ENCODE measurements around the gene KCNMA1.

Gene KCNMA1

DNA sequence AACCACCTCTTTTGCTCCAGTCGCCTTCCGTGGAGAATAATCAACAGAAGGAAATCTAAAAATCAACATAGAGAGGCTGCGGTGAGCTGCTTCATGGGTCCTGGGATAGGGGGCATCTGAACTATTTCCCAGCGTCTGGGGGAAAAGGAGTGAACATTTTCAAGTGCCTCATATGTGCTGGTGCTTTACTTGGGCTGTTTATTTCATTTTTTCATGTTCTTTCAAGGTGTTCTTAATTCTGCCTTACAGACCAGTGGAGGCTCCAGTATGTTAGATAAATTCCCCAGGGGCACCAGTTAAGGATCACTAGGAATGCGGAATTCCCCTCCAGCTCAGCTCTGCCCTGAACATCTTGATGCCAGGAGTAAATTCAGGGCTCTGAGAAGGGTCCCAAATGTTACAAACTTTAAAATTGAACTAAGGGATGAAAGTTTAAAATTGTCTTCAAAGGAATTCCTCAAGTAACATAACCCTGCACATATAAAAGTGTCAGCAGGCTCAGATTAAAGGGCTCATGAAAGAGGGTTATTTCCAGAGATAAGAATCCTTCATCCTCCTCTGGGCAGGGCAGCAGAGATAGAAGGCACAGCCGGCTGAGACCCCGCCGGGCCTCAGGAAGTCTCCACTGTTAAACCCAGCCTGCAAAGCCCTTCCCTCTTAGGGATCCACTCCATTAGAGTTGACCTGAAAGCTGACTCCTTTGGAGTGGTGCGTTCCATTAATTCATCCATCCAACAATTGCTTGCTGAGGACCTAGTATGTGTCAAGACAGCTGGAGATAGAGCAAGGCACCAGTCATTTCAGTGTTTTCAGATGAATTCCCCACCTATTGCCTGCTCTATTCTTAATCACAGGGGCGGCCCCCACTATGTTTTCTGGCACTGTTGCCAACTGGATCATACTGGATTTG lies 345.8 kb downstream of the KCNMA1 start:
- no peak for DNase-seq
- in situ Hi-C loops (cut with MboI; ENCODE audit: low pct_unique_long_range_greater_than_20kb, low sequenced_read_pairs), result no loop called here

DNA sequence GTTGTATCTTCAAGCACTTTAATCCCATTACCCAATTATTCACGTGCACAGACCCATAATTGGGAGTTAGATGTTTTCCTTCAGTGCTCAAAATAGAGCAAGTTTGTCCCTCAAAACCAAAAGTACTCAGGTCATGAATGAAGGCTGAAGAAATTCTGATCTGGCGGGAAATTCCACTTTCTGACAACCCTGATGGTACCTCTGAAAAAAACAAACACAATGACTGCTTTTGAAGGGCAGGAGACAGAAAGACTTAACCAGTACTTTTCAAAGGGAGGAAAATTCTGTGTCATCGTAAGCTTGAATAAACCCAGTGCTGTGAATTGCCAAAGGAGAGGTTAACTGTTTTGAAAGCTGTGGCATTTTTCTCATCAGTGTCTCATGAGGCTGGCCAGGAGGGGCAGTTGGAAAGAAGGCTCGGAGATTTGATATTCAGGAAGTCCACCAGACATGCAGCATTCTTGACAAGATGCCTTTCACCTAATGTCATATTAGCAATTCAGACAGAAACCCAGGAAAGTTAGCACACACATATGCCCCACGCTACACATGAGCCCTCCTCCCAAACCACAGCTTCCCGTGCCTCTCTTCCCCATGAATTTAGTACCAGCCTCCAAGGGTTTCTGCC lies 347.0 kb downstream of the KCNMA1 start:
- DNase-seq, result no peak
- in situ Hi-C loops (cut with MboI; ENCODE audit: low pct_unique_long_range_greater_than_20kb, low sequenced_read_pairs), result no loop called here

GRCh38 chr10:77289790-77290189 lies 347.8 kb downstream of the KCNMA1 start:
- DNase-seq, result no peak
- in situ Hi-C loops (cut with MboI; ENCODE audit: low pct_unique_long_range_greater_than_20kb, low sequenced_read_pairs), result no loop called here

DNA sequence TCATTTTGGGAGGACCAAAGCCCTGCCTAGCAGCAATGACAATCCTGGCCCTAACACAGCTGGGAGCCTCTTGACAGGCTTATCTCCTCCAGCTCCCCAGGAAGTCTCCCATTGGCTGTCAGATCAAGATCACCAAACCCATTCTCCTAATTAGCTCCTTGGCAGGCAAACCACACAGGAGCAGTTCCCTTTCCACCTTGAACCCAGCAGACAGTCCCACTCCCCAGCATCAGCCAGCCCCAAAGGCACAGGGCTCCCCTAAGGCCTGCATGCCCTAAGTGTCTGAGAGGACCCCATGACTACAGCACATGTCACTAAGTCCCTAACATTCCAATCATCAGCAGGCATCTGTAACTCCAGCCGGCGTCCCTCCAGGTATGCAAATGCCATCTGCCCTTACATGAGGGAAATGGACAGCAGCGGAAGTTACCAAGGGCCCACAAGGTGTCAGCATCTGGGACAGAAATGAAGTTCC lies 348.5 kb downstream of the KCNMA1 start:
- in situ Hi-C loops (cut with MboI; ENCODE audit: low pct_unique_long_range_greater_than_20kb, low sequenced_read_pairs), result no loop called here

GRCh38 chr10:77287647-77288120 lies 349.9 kb downstream of the KCNMA1 start:
- no peak for DNase-seq
- in situ Hi-C loops (cut with MboI; ENCODE audit: low pct_unique_long_range_greater_than_20kb, low sequenced_read_pairs), result no loop called here

More for the DNA sequence above, 348.5 kb downstream of the KCNMA1 start:
- DNase-seq, result no peak

- DNase-seq, result no peak
- in situ Hi-C loops (cut with MboI; ENCODE audit: low pct_unique_long_range_greater_than_20kb, low sequenced_read_pairs), result no loop called here
These were observed 350.8 kb downstream of the KCNMA1 start for GRCh38 chr10:77286531-77287508.

DNA sequence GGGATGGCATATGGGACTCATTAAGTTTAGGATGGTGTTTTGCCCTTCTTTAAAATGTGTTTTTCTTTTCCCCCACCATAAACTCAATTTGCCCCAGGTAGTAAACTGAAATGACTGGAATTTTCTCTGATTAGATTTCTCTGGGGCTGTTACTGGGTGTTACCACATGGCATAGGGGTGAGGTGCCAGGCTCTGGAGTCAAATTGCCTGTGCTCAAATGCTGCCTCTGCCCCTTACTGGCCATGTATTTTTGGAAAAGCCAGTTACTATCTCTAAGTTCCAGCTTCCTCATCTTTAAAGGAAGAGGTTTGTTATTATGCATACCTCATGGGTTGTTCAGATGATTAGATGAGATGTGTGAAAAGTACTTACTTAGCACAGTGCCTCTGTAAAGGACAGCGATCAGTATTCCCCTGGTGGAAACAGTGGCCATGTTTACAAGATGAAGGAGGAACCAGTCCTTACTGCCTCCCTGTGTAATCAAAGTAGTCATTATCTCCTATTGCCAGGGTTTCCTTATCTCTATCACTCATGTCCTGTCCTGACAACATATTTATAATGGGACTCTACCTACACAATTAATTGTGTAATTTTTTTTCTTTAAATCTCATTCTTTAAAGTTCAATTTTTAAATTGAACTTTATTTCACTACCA lies 352.0 kb downstream of the KCNMA1 start:
- in situ Hi-C loops (cut with MboI; ENCODE audit: low pct_unique_long_range_greater_than_20kb, low sequenced_read_pairs), result no loop called here
- no peak for DNase-seq

DNA sequence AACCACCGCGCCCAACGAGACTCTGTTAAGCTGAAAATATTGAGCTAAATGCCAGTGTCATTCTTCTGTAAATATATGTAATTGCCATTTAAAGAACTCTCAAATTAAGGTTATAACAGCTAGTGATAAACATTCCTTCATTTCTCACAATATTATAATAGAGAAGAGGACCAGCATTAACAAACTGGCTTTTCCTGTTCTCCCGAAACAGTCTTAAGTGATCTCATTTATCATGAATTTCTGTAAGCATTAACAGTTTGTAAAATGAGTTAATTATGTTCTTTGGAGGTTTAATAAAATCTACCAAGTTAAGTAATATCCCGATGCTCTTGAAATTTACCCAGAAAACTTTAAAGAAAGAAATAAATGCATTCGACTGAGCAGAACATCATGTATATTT lies 352.8 kb downstream of the KCNMA1 start:
- no peak for DNase-seq
- in situ Hi-C loops (cut with MboI; ENCODE audit: low pct_unique_long_range_greater_than_20kb, low sequenced_read_pairs), result no loop called here

DNA sequence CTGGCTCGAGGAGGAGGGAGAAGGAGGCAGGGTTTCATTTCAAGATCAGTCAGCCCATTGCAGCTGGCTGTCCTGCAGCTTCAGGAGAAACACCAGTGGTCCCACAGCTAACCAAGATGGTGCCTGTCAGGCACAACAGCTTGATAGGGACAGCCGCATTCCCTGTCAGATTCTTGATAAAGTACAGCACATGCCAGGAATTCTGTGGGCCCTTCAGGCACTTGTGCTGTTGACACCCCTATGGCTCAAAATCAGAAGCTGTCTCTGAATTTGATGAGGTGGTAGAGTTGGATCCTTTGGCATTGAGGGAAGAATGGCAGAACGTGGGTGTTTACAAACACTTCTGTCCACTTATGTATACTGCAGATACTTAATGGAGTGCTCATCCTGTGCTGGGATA lies 354.3 kb downstream of the KCNMA1 start:
- DNase-seq, result no peak
- in situ Hi-C loops (cut with MboI; ENCODE audit: low pct_unique_long_range_greater_than_20kb, low sequenced_read_pairs), result no loop called here

DNA sequence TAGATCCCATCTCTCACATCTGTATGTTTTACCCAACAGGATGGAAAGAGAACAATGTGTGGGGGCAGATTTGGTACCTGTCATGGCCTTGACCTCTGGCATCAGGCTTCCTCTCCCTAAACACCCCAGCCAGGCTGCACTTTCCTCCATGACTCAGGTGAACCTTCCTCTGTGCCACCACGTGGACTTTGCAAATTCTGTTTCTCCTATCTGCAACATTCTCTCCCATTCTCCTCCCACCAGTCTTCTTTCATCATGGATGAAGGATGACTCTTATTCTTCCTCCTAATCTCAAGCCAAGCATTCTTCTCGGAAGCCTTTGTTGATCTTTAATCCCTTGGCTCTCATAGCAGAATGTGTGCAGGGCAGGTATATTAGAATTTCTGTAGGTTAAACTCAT lies 355.4 kb downstream of the KCNMA1 start:
- in situ Hi-C loops (cut with MboI; ENCODE audit: low pct_unique_long_range_greater_than_20kb, low sequenced_read_pairs), result no loop called here
- no peak for DNase-seq

- no peak for DNase-seq
- in situ Hi-C loops (cut with MboI; ENCODE audit: low pct_unique_long_range_greater_than_20kb, low sequenced_read_pairs), result no loop called here
These were observed 355.9 kb downstream of the KCNMA1 start for GRCh38 chr10:77281719-77282118.

GRCh38 chr10:77279207-77279606 lies 358.4 kb downstream of the KCNMA1 start:
- in situ Hi-C loops (cut with MboI; ENCODE audit: low pct_unique_long_range_greater_than_20kb, low sequenced_read_pairs), result no loop called here
- DNase-seq, result no peak

- in situ Hi-C loops (cut with MboI; ENCODE audit: low pct_unique_long_range_greater_than_20kb, low sequenced_read_pairs), result no loop called here
- DNase-seq, result no peak
These were observed 363.4 kb downstream of the KCNMA1 start for GRCh38 chr10:77274046-77274795.

DNA sequence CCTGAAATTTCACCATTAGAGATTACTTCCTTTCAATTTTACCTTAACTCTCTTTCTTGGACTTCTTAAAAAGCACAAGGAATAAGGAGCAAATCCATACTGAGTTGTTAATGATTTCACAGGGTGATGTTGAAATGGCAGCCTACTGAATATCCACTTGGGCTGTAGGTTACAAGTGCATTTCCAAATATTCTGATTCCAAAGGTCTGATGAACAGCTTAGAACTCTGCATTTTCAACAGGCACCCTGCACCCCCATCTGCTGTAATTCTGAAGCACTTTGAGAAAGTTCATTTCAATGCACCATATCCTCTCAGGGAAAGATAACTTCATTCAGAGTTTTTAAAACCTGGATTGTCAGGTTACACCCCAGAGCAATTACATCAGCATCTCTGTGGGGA lies 368.4 kb downstream of the KCNMA1 start:
- in situ Hi-C loops (cut with MboI; ENCODE audit: low pct_unique_long_range_greater_than_20kb, low sequenced_read_pairs), result no loop called here
- no peak for DNase-seq

- in situ Hi-C loops (cut with MboI; ENCODE audit: low pct_unique_long_range_greater_than_20kb, low sequenced_read_pairs), result no loop called here
- no peak for DNase-seq
These were observed 368.9 kb downstream of the KCNMA1 start for GRCh38 chr10:77268721-77269120.

GRCh38 chr10:77267703-77268675 lies 369.6 kb downstream of the KCNMA1 start:
- DNase-seq, result no peak
- in situ Hi-C loops (cut with MboI; ENCODE audit: low pct_unique_long_range_greater_than_20kb, low sequenced_read_pairs), result no loop called here

- no peak for DNase-seq
- in situ Hi-C loops (cut with MboI; ENCODE audit: low pct_unique_long_range_greater_than_20kb, low sequenced_read_pairs), result no loop called here
These were observed 371.4 kb downstream of the KCNMA1 start for GRCh38 chr10:77266242-77266641.
